NCI-H446 (cell line): Measurements from ENCODE around the gene SNX6.
"Not testable (repeated sequence)": the region's sequence is repeated elsewhere in the genome, so short reads cannot be mapped to it uniquely, and the experiment has no call there.

Experiments used
- DNase-seq, 2 experiments: peaks; one replicate each; lab custom pipeline; 2025; lab: John Stamatoyannopoulos, UW

Gene SNX6

GRCh38 chr14:34634360-34634771 is 4.4 kb upstream of the SNX6 start:
- DNase-seq, result not testable (repeated sequence)

- no peak for DNase-seq
These were observed 3.8 kb upstream of the SNX6 start for GRCh38 chr14:34633742-34634141.

GRCh38 chr14:34632411-34632978 is 2.5 kb upstream of the SNX6 start:
- DNase-seq, result no peak

GRCh38 chr14:34629344-34629656 is 648 bp downstream of the SNX6 start:
- DNase-seq, result no peak

- DNase-seq, result no peak
These were observed 1.2 kb downstream of the SNX6 start for GRCh38 chr14:34628681-34629135.

- no peak for DNase-seq
These were observed 6.4 kb downstream of the SNX6 start for GRCh38 chr14:34623506-34623905.

GRCh38 chr14:34620839-34621238 is 9.1 kb downstream of the SNX6 start:
- DNase-seq, result no peak

GRCh38 chr14:34620115-34620514 is 9.8 kb downstream of the SNX6 start:
- no peak for DNase-seq

GRCh38 chr14:34619471-34619870 is 10.5 kb downstream of the SNX6 start:
- DNase-seq, result no peak

GRCh38 chr14:34616360-34616759 is 13.6 kb downstream of the SNX6 start:
- DNase-seq, result no peak

- no peak for DNase-seq
These were observed 14.4 kb downstream of the SNX6 start for GRCh38 chr14:34615507-34615906.

GRCh38 chr14:34614638-34615037 is 15.3 kb downstream of the SNX6 start:
- DNase-seq, result no peak

- no peak for DNase-seq
These were observed 19.8 kb downstream of the SNX6 start for GRCh38 chr14:34610101-34610500.

GRCh38 chr14:34605461-34605860 is 24.5 kb downstream of the SNX6 start:
- no peak for DNase-seq

- DNase-seq, result no peak
These were observed 25.0 kb downstream of the SNX6 start for GRCh38 chr14:34604995-34605394.

- no peak for DNase-seq
These were observed 33.1 kb downstream of the SNX6 start for GRCh38 chr14:34596891-34597290.

GRCh38 chr14:34593740-34594375 is 36.1 kb downstream of the SNX6 start:
- DNase-seq, result no peak

- no peak for DNase-seq
These were observed 37.3 kb downstream of the SNX6 start for GRCh38 chr14:34592623-34593022.

- no peak for DNase-seq
These were observed 46.4 kb downstream of the SNX6 start for GRCh38 chr14:34583525-34583924.

- no peak for DNase-seq
These were observed 47.7 kb downstream of the SNX6 start for GRCh38 chr14:34582117-34582680.

- no peak for DNase-seq
These were observed 49.6 kb downstream of the SNX6 start for GRCh38 chr14:34580381-34580780.

GRCh38 chr14:34571771-34572170 is 58.2 kb downstream of the SNX6 start:
- DNase-seq, result no peak

- DNase-seq, result no peak
These were observed 60.2 kb downstream of the SNX6 start for GRCh38 chr14:34569750-34570149.

- DNase-seq, result no peak
These were observed 61.1 kb downstream of the SNX6 start for GRCh38 chr14:34568803-34569202.
